GM18517 (cell line): ENCODE results near the gene TMEM132D.

Experiments used
- ATAC-seq: cut with Tn5 transposase; IDR thresholded peaks from one replicate; pipeline ENCODE4 v1.9.1; 2021; ENCODE audit warnings: mild to moderate bottlenecking, moderate library complexity; ENCODE audit not compliant: unreplicated experiment

Gene TMEM132D

DNA sequence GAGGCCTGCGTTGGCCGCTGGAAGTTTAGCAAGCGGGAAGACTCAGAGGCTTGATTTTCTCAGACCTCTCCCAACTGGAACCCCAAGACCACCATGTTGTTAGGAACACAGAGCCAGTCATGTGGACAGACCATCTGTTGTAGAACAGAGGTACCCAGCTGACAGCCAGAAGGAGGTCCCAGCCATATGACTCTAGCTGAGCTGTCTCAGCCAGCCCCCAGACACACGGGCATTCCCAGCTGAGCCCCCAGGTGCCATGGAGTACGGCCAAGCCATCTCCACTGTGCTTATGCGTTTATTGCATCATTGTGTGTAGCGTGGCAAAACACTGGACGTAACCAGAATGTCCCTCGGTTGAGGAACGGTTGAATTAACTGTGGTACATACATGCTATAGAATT, 421.9 kb downstream of the TMEM132D start:
- no peak for ATAC-seq

DNA sequence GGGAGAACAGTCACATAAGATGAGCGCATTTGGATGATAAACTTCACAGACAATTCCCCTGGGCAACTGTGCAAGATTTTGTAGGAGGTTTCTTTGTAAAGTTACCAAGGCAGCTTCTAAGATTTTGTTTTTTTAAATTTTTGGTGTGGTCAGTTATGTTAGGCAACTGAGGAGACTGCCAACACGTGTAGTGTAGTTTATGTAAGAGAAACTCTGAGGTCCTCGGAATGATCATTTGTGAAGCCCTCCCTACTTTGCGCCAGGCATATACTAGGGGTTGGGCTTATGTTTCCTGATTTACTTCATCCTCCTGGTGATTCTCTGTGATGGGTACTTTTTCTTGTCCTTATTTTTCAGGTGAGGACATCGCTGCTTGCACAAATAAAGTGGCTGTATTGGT, 433.6 kb downstream of the TMEM132D start:
- ATAC-seq = no peak

DNA sequence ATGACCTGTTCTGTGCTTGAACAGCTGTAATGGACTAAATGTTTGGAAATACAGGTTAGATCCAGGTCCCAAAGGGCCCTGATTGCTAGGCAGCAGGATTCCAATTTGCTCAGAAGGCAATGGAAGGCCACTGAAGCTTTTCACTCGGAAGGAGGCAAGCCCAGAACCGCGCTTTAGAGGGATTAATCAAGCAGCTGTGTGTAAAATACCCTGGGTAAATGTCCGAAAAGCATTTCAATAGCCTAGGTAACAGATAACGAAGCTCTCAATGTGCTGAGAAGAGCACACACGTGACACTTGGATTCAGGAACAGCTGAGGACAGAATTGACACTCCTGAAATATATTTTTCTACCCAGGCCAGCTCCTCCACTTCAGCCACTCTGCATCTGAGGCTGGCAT, 436.1 kb downstream of the TMEM132D start:
- ATAC-seq = no peak

DNA sequence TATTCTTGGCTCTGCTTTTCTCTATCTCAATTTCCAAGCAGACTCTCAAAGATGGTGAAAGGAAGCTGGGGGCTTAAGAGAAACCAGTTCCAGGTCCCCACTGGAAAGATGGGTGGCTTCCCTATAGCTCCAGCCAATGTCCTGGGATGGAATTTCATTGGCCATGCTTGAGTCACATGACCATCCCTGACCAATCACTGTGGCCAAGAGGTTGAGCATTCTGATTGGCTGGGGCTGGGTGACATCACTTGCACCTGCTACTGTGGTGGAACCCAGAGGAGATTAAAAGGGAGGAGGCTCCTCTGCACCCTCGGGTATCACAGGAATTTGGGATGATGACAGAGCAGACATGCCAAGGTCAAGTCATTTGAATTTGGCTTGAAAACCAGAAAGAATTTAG, 436.5 kb downstream of the TMEM132D start:
- ATAC-seq = no peak

DNA sequence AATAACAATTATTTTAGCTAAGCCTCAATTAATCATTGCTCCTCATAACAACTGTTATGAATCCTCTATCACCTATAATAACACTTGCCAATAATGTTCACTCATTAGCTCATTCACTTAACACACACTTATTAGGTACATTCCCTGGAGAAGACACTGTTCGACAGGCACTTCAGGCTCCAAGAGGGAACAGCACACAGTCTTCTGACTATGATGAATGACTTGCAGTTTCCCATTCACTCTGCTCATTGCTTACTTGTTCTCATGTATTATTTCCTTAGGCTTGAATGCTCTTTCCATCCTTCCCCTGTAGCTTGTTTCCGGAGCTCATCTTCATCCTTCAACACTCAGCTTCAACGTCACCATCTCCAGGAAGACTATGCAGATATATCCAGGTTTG, 437.3 kb downstream of the TMEM132D start:
- ATAC-seq = no peak

DNA sequence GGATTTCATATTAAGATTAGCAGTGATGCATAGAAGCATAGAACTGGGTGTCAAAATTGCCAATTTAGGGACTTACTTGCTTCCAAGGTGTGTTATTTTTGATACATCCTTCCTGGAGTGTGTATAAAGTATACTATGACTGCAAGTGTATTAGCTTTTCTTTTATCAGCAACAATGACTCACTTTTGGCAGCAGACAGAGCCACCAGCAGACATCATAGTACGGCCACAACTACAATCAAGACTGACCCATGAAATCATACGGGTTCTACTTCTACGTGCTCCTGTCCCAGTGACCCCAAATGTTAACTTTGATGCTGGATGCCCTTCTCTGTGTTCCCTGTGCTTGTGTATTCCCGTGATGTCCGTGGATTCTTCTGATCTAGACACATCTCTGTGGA, 443.9 kb downstream of the TMEM132D start:
- ATAC-seq = no peak

DNA sequence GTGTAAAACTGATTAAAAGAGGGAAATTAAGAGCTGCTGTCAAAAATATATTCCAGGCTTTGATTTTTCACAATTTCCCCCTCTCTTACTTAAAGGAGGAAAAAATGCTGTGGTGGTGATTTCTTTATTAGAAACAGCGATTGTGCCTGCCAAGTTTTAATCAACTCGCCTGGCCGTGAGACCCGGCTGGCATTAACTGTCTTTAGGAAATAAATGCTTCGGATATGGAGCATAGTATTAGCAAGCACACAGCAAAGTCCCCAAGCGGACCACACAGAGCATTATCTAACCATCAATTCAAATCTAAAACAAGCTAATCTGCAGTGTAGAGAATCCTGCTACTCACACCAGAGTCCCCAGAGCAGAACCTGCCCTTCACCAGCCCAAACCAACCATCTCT, 457.1 kb downstream of the TMEM132D start:
- ATAC-seq = no peak

DNA sequence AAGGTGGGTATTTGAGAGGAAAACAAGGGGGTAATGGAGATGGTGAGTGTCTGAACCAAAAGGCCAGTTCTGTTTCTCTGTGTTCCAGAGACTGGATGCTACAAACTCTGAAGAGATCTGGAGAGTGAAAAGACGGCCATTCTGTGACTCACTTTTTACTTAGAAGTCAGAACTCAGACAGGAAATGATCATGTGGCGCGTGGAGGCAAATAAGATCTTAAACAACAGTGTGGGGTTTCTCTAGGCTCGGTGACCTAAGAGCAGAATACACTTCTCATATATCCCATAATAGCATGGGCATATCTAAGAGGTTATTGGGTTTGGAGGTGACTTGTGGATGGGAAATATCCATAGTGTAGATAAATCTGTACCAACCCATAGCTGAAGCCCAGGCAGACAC, 463.5 kb downstream of the TMEM132D start:
- ATAC-seq = no peak

DNA sequence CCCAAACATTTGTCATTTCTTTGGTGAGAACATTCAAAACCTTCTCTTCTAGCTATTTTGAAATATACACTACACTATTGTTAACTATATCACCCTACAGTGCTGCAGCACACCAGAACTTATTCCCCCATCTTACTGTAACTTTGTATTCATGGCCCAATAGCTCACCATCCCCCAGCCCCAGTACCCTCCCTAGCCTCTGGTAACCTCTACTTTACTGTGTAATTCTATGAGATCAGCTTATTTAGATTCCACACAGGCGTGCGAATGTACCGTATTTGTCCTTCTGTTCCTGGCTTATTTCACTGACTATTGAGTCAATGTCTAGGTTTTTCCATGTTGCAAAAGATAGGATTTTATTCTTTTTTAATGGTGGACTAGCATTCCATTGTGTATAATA, 469.0 kb downstream of the TMEM132D start:
- no peak for ATAC-seq

DNA sequence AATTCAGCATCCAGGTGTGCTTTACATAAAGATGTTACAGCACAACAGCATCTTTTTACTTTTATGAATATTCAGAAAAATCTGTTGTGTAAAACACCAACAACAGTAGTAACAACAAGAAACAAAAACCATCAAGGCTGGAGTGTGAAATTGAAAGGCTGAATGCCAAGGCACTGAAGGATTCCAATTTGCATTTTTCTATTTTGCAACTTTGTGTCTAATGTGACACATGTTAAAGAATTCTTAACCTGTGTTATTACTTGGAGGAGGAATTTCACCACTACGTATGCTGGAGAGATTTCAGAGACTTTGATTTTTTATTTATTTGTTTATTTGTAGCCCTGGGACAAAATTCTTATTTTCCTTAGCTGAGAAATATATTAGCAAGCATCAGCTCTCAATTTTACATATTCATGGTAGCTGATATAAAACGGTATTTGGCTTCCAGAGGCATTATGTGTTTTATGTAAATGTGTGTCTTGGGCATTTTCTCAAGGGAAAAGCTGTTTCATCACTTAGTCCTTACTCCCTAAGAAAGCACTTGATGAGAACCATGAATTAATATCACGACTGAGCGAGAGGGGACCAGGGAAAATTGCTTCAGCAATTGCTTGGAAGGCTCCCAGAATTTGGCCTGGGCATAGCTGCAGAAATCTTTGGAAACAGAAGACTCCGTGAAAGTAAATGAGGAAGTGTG, 475.4 kb downstream of the TMEM132D start:
- no peak for ATAC-seq

DNA sequence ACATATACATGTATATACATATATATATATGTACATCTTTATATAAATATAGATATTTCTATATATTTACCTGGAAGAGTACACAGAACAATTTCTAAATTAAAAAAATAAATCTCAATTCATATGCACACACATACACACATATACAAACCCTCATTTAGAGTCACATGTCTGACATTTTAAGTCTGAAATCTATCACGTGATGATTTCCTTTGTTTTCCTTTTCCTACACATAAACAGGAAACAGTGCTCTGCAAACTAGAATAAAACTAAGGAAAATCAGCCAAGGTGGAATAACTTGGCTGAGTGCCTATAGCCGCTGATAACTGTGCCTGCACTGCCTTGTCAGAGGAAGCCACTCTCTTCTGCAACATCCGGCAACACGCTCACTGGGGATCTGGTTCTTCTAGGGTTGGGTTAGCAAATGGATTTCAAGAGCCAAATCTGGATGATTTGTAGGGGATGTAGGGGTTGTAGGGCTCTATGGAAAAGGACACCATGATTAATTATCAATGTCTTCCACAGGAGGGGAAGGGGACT, 480.7 kb downstream of the TMEM132D start:
- no peak for ATAC-seq

DNA sequence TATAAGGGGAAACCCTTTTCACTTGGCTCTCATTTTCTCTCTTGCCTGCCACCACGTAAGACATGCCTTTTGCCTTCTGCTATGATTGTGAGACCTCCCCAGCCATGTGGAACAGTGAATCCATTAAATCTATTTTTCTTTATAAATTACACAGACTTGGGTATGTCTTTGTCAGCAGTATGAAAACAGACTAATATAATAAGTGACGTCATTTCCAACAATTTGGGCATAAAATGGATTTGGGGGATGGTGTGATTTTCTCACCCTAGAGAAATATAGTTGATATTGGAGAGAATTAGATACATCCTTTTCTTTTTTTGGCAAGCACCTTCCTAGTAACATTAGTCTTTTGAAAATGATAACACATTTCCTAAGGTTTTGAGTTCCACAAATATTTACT, 490.5 kb downstream of the TMEM132D start:
- ATAC-seq = no peak

DNA sequence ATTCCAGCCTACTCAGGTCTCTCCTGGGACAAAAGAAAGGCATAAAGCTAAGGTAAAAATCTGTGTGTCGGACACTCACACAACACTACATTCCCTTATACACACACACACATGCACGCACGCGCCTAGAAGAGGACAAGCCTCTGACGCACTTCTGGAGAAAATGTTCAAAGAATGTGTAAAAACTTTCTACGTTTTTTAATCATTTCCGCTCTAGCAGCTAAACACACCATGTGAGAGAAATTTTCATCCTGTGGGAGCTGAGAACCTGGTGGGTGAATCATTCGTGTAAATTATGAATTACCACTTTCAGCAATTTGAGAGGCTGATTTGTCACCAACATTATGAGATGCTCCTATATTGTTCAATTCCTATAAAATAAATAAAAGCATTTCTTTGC, 494.5 kb downstream of the TMEM132D start:
- ATAC-seq = no peak

DNA sequence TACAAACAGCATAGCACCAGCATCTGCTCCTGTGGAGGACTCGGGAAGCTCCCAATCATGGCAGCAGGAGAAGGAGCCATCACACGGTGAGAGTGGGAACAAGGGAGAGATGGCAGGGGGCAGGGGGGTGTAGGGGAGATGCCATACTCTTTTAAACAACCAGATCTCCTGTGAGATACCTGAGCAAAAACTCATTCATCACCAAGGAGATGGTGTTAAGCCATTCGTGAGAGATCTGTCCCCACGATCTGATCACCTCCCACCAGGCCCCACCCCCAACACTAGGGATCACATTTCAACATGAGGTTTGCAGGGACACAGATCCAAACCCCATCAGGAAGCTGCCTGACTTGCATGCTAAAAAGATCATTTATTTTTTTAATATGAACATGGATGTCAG, 499.3 kb downstream of the TMEM132D start:
- ATAC-seq = no peak

DNA sequence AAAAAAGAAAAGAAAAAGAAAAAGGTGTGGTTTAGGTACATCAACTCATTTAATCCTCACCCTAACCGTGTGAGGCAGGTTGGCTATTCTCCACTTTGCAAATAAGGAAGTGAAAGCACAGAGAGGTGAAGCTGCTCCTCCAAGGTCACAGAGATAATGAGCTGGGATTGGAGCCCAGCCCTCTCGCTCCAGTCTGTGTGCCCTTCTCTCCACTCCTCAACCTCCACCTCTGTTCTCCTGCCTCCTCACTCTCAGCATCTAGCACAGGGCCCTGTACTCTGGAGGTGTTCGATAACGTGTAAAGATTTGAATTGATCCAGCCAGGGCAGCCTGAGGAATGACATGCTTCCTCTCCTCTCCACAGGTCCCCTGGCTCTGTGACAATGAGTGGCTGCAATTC, 502.3 kb downstream of the TMEM132D start:
- ATAC-seq = no peak

DNA sequence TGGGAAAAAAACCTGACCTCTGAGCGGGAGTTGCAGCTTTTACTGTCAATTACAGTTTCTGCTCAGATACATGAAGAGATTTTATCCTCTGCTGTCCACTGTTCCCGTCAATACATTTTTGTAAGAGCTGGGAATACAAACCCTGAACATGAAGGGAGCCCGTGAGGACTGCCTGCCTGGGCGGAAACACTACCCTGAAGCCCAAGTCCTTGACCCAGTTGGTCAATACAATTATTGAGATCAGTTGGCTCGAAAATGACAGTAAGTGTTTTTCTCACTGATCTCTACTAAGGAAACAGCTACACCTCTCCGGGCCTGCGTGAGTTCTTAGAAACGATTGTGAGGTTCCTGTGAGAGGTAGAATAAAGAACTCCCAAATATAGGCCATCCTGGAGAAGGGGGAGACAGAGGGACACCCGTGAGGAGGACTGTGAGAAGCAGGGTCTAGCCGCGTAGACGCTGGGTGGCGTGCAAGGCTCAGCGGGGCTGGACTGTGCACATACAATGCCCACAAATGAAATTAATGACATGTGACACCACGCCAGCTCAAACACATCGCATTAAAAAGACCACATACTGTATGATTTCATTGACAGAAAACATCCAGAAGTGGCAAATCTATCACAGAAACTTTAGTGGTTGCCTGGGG, 509.5 kb downstream of the TMEM132D start:
- no peak for ATAC-seq

DNA sequence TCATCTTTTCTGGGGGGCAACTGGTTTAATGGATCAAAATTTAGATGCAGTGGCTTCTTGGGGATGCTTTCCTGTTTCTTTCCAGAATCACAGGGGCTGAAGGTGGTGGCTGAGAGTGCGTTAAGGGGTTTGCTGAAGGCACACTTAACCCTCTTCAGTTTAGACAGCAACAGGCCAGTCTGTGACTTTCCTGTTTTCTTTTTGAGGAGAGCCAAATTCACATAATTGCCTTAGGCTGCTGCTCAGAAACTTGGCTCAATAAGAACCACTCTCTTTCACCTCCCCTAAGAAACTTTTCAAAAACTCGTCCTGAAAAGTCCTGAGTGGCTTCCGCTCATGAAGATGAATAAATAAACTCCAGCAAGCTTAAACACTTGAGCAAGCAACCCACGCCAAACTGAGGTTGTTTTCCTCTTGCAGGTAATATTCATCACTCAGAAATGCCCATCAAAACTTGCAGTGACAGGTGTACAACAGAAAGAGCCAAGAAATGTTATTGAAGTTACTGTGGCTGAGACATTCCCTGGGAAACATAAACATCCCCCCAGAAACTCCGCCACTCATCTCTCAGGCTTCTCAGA, 510.4 kb downstream of the TMEM132D start:
- no peak for ATAC-seq

DNA sequence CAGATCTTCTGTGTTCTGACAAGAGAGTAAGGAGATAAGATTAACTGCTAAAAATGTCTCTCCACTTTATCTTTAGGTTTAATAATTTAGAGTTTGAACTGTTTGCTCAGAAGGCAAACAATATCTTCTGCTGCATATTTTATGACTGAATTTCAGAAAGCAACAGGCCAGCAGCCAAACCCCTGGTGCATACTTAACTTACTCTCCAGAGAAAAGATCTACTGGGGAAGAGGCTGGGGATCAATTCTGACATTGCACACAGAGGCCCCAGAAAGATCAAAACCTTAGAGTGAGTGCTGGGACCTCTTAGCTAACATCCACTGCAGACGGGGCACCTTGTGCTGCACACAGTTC, 518.2 kb downstream of the TMEM132D start:
- no peak for ATAC-seq

DNA sequence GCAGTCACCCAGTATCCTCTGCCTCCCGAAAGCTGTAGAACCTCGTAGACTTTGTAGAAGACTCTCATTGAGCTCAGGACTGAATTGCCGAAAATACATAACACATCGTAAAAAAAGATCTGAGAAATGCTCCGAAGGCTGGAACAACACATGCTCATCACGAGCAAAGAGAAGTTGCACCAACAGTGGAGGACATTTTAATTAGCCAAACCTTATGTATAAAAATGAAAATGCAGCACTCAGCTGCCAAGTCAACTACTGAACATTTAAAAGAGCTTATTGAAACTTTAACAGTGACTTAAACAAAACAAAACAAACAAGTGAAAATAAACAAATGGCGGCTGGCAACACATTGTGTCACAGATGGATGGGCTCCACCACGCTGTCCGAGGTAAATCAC, 519.9 kb downstream of the TMEM132D start:
- no peak for ATAC-seq

DNA sequence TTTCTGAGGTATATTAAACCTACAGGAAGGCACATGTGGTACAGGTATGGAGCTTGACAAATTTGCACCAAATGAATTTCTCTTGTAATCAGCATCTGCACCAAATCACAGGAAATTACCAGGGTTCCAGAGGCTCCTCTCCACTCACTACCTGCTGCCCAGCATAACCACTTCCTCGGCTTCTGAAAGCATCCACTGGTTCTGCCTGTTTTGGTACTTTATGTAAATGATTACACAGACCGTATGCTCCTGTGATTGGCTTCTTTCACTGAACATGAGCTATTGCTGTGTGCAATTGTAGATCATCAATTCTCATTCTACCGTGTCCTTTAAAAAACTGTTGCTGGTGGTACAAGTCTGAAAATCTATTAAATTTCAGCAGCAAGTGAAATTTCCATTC, 522.1 kb downstream of the TMEM132D start:
- no peak for ATAC-seq

DNA sequence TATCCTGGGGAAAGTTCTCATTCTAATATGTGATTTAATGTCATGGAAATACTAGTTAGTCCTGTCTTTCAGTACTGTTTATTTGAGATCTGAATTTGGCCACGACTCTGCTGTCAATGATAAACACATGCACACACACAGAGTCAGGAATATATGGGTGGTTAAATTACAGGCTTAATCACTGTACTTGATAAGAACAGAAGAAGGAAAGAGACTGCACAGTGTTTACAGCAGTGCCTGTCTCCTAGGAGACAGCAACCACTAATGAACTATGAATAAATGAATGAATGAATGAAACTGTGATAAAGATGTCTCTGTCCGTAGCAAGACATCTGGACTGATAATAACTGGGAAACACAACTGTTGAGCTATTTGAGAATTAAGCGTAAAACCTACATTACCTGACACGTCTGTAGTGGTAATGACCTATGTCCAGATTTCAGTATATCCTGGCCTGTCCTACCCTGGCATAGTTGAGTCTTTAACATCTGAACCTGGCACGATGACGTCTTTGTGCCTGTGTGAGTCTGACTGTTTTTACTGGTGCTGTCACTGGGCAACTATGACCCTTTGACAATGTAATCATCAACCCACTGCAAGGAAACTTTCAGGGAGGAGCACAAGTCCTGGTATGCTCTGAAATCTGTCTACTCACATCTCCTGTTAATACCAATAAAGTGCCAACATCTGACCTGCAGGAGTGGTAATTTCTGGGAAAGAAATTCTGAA, 524.6 kb downstream of the TMEM132D start:
- no peak for ATAC-seq

DNA sequence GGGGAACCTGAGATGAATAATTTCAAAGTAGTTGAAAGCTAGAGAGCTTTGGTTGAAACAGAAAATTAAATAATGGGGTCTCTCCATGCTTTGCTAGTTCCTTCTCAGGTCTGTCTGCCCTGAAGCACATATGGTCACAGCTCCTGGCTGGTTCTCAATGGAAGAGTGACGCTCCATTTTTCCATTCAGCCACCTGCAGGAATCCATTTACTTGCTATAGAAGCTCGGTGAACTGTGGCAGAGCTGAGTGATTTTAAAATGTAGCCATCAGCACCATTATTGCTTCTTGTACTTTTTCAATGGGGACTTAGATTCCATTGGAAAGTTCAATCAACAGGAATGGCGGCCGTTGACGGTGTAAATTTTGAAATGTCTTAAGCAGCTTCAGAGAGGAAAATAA, 525.3 kb downstream of the TMEM132D start:
- ATAC-seq = no peak
